ENCODE measurements around the gene MEIOB. TPM values are rescaled to one million over a fixed set of nuclear protein-coding genes. Genes with fewer than 3 reads are reported as not detected.
"Not testable (repeated sequence)": the region's sequence is repeated elsewhere in the genome, so short reads cannot be mapped to it uniquely, and the experiment has no call there.

Gene MEIOB
- total RNA-seq, 2 experiments from 2014 or later, result not detected

- intact Hi-C loops (cut with DNase I, micrococcal nuclease), result loop anchor here in 1 of 2 experiments (10.0 kb wide), 1 partner anchor 1478 kb away; the partner anchor contains the start of gene OR2C1
- TF ChIP-seq CTCF (IDR thresholded peaks at IDR 0.05), result no peak
- Histone ChIP-seq H3K4me1 (ENCODE audit: insufficient read depth, low read length) (peaks cover 6% of the 10 kb centered on the region), H3K36me3 (ENCODE audit: insufficient read depth, low read length) (no peaks in the 10 kb centered on the region), H3K9me3 (ENCODE audit: control insufficient read depth in 1 of 2, insufficient read depth in 1 of 2, low read length in 2 of 2) (peaks cover 0 to 2% of the 10 kb centered on the region in 2 experiments), H3K27ac (ENCODE audit: low read depth in 1 of 2, low read length in 2 of 2) (no peak overlapping the region), H3K27me3 (ENCODE audit: control insufficient read depth in 1 of 2, insufficient read depth in 2 of 2, low read length in 2 of 2) (peaks cover 16 to 18% of the 10 kb centered on the region in 2 experiments), H3K4me3 (ENCODE audit: low read length) (no peak overlapping the region)
- CTCF ChIA-PET, result interaction anchor here (0.6 kb wide), 1 partner anchor 25 kb away, joined by 3 read pairs; no protein-coding TSS in a partner anchor
- H3K27me3 Mint-ChIP-seq, result peaks cover 37% of the 10 kb centered on the region
- POLR2A ChIA-PET, result no interaction called here
- no peaks in the 10 kb centered on the region for H3K9me3 Mint-ChIP-seq
- no peak overlapping the region for H3K27ac Mint-ChIP-seq
- no peak overlapping the region for H3K4me3 Mint-ChIP-seq
- no peaks in the 10 kb centered on the region for H3K36me3 Mint-ChIP-seq (ENCODE audit: low read depth)
- DNase-seq (no peak), ATAC-seq (ENCODE audit: poor library complexity) (no peak)
- H3K4me1 Mint-ChIP-seq (ENCODE audit: low read depth), result peaks cover 4% of the 10 kb centered on the region
Observed at GRCh38 chr16:1877089-1877488, 5.1 kb upstream of the MEIOB start.

DNA sequence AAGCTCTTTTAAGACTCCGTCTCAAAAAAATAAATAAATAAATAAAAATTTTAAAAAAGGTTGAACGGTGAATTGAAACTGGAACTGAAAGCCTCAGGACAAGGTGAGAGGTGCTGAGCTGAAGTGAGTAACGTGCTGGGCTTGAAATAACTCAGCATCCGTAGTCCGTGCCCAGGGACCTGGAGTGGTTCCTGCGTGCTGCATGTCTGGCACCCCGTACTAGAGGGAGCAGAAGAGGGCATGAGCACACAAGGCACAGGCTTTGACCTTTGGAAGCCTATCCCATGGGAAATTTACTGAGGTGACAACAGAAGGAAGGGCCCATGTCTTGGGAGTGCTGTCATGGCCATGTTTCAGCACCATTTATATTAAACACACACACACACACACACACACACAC, 4.5 kb upstream of the MEIOB start:
- ATAC-seq (ENCODE audit: poor library complexity) (no peak), DNase-seq (no peak)
- Mint-ChIP-seq H3K36me3 (ENCODE audit: low read depth) (no peaks in the 10 kb centered on the region), H3K27ac (no peak overlapping the region), H3K27me3 (peaks cover 38% of the 10 kb centered on the region), H3K4me3 (no peak overlapping the region), H3K9me3 (no peaks in the 10 kb centered on the region), H3K4me1 (ENCODE audit: low read depth) (peaks cover 5% of the 10 kb centered on the region)
- no peak for TF ChIP-seq CTCF (IDR thresholded peaks at IDR 0.05)
- Histone ChIP-seq H3K4me3 (ENCODE audit: low read length) (no peak overlapping the region), H3K9me3 (ENCODE audit: control insufficient read depth in 1 of 2, insufficient read depth in 1 of 2, low read length in 2 of 2) (peaks cover 0 to 3% of the 10 kb centered on the region in 2 experiments), H3K27me3 (ENCODE audit: control insufficient read depth in 1 of 2, insufficient read depth in 2 of 2, low read length in 2 of 2) (peaks cover 16 to 18% of the 10 kb centered on the region in 2 experiments), H3K36me3 (ENCODE audit: insufficient read depth, low read length) (no peaks in the 10 kb centered on the region), H3K27ac (ENCODE audit: low read depth in 1 of 2, low read length in 2 of 2) (no peak overlapping the region), H3K4me1 (ENCODE audit: insufficient read depth, low read length) (peaks cover 7% of the 10 kb centered on the region)
- ChIA-PET POLR2A (no interaction called here), CTCF (no interaction called here)
- intact Hi-C loops (cut with DNase I, micrococcal nuclease), result loop anchor here in 1 of 2 experiments (10.0 kb wide), 1 partner anchor 1478 kb away; the partner anchor contains the start of gene OR2C1

DNA sequence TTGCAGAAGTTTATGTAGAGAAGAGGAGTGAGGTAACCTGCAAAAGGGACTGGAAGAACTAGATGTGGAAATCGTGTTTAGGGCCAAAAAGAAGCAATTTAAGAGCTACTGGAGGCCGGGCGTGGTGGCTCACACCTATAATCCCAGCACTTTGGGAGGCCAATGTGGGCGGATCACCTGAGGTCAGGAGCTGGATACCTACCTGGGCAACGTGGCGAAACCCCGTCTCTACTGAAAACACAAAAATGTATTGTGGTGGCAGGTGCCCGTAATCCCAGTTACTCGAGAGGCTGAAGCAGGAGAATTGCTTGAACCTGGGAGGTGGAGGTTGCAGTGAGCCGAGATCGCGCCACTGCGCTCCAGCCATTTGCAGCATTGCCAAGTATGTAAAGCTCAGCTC, 4.1 kb upstream of the MEIOB start:
- intact Hi-C loops (cut with DNase I, micrococcal nuclease), result loop anchor here in 1 of 2 experiments (10.0 kb wide), 1 partner anchor 1479 kb away; the partner anchor contains the start of gene OR2C1
- DNase-seq; H3K9me3 ChIP-seq (ENCODE audit: control insufficient read depth in 1 of 2, insufficient read depth in 1 of 2, low read length in 2 of 2); H3K27ac Mint-ChIP-seq; H3K4me3 ChIP-seq (ENCODE audit: low read length); H3K4me1 Mint-ChIP-seq (ENCODE audit: low read depth); POLR2A ChIA-PET; ATAC-seq (ENCODE audit: poor library complexity); H3K4me1 ChIP-seq (ENCODE audit: insufficient read depth, low read length); H3K36me3 ChIP-seq (ENCODE audit: insufficient read depth, low read length); CTCF ChIA-PET; H3K9me3 Mint-ChIP-seq; H3K36me3 Mint-ChIP-seq (ENCODE audit: low read depth); H3K27ac ChIP-seq (ENCODE audit: low read depth in 1 of 2, low read length in 2 of 2); H3K4me3 Mint-ChIP-seq: not testable (repeated sequence)
- H3K27me3 Mint-ChIP-seq, result peaks cover 39% of the 10 kb centered on the region
- peaks cover 16 to 18% of the 10 kb centered on the region in 2 experiments for H3K27me3 ChIP-seq (ENCODE audit: control insufficient read depth in 1 of 2, insufficient read depth in 2 of 2, low read length in 2 of 2)

DNA sequence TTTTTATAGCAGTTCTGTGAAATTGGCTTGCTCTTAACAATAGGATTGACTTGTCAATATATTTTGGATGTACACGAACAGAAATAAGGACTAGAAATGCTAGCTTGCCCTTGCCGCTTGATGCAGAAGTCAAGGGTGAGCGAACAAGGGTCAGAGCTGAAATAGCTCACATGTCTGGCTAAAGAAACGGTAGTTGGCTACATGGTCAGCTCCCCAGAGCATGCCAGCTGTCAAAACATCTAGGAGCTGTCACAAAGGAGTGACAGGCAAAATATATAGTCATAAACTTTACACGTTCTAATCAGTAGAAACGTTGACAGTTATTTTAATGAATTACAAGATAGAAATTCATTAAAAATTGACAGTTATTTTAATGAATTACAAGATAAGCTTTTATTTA, 2.9 kb upstream of the MEIOB start:
- CTCF ChIA-PET, result no interaction called here
- Mint-ChIP-seq H3K36me3 (ENCODE audit: low read depth) (no peaks in the 10 kb centered on the region), H3K27me3 (peaks cover 49% of the 10 kb centered on the region), H3K27ac (no peak overlapping the region), H3K4me3 (no peak overlapping the region), H3K4me1 (ENCODE audit: low read depth) (peaks cover 5% of the 10 kb centered on the region), H3K9me3 (no peaks in the 10 kb centered on the region)
- no peak for TF ChIP-seq CTCF (IDR thresholded peaks at IDR 0.05)
- ATAC-seq (ENCODE audit: poor library complexity) (no peak), DNase-seq (no peak)
- POLR2A ChIA-PET, result no interaction called here
- no peak overlapping the region for H3K27ac ChIP-seq (ENCODE audit: low read depth in 1 of 2, low read length in 2 of 2)
- intact Hi-C loops (cut with DNase I, micrococcal nuclease), result loop anchor here in 1 of 2 experiments (10.0 kb wide), 1 partner anchor 1480 kb away; the partner anchor contains the start of gene OR2C1
- no peaks in the 10 kb centered on the region for H3K36me3 ChIP-seq (ENCODE audit: insufficient read depth, low read length)
- peaks cover 0 to 3% of the 10 kb centered on the region in 2 experiments for H3K9me3 ChIP-seq (ENCODE audit: control insufficient read depth in 1 of 2, insufficient read depth in 1 of 2, low read length in 2 of 2)
- H3K4me3 ChIP-seq (ENCODE audit: low read length), result no peak overlapping the region
- H3K4me1 ChIP-seq (ENCODE audit: insufficient read depth, low read length), result peaks cover 7% of the 10 kb centered on the region
- H3K27me3 ChIP-seq (ENCODE audit: control insufficient read depth in 1 of 2, insufficient read depth in 2 of 2, low read length in 2 of 2), result peaks cover 16 to 18% of the 10 kb centered on the region in 2 experiments

Measured in CD4-positive, alpha-beta T cell (primary cell).